Measurements from ENCODE around the gene HTR3D. TPM values are rescaled to one million over a fixed set of nuclear protein-coding genes. Genes with fewer than 3 reads are reported as not detected.
A peak's percentile ranks its signal among the peaks of the same experiment; 100 is the strongest.

HTR3D gene
- total and polyA plus RNA-seq, 2 experiments from 2014 or later = not detected

- no peak for TF ChIP-seq EZH2phosphoT487 (IDR thresholded peaks at IDR 0.05; ENCODE audit: unreplicated experiment)
- no peak for TF ChIP-seq ZNF114 (CRISPR knock-in tag; IDR thresholded peaks at IDR 0.05)
- peak; percentile 62 to 78 for TF ChIP-seq CTCF (conservative IDR thresholded peaks at IDR 0.05; ENCODE audit: low read depth in 2 of 2)
Observed at GRCh38 chr3:184040010-184040409, 8.5 kb downstream of the HTR3D start (continued).

- H3K36me3 ChIP-seq (ENCODE audit: insufficient read depth) = no peaks in the 10 kb centered on the region
- Mint-ChIP-seq H3K4me1 (no peaks in the 10 kb centered on the region; the same call in 2 of the 3 replicates), H3K27ac (no peak overlapping the region), H3K9me3 (no peaks in the 10 kb centered on the region), H3K27me3 (ENCODE audit: insufficient read depth, low read depth, poor library complexity) (peaks cover 7% of the 10 kb centered on the region), H3K4me3 (no peak overlapping the region), H3K36me3 (ENCODE audit: low read depth) (no peaks in the 10 kb centered on the region; the same call in 2 of the 3 replicates)
- no peak overlapping the region for H3K4me3 ChIP-seq
- DNase-seq (ENCODE audit: low spot score) = no peak
- no peak overlapping the region for H3K4me2 ChIP-seq
- H3K27me3 ChIP-seq (ENCODE audit: insufficient read depth) = no peaks in the 10 kb centered on the region
- ATAC-seq = no peak
- no peaks in the 10 kb centered on the region for H3F3A ChIP-seq (replicated peaks; ENCODE audit: low read depth)
- no peaks in the 10 kb centered on the region for H3K4me1 ChIP-seq (ENCODE audit: insufficient read depth)
- H4K20me1 ChIP-seq (replicated peaks; ENCODE audit: insufficient read depth) = no peaks in the 10 kb centered on the region
- H3K79me2 ChIP-seq (replicated peaks; ENCODE audit: insufficient read depth) = no peaks in the 10 kb centered on the region
- TF ChIP-seq STAT1 (IDR thresholded peaks at IDR 0.05; ENCODE audit: unreplicated experiment) = no peak
- TF ChIP-seq NANOG (IDR thresholded peaks at IDR 0.05; ENCODE audit: borderline replicate concordance) = no peak
- TF ChIP-seq EZH2 (IDR thresholded peaks at IDR 0.05; ENCODE audit: low read depth, unreplicated experiment) = no peak
- TF ChIP-seq CTCF (conservative IDR thresholded peaks at IDR 0.05; ENCODE audit: low read depth in 2 of 2) = no peak
- no peak for TF ChIP-seq ZNF114 (CRISPR knock-in tag; IDR thresholded peaks at IDR 0.05)
- no peak for TF ChIP-seq CREB1 (CRISPR knock-in tag; IDR thresholded peaks at IDR 0.05; ENCODE audit: low read depth)
- TF ChIP-seq POLR2AphosphoS5 (IDR thresholded peaks at IDR 0.05; ENCODE audit: low read depth) = no peak
- no peak overlapping the region for H3K27ac ChIP-seq (ENCODE audit: low read depth)
- no peak overlapping the region for H2AFZ ChIP-seq
- no peaks in the 10 kb centered on the region for H3K9me2 ChIP-seq (ENCODE audit: insufficient read depth)
Observed at GRCh38 chr3:184042617-184043016, 11.1 kb downstream of the HTR3D start.

GRCh38 chr3:184045995-184046394, 14.5 kb downstream of the HTR3D start:
- H3K36me3 Mint-ChIP-seq (ENCODE audit: low read depth) = no peaks in the 10 kb centered on the region
- no peaks in the 10 kb centered on the region for H4K20me1 ChIP-seq (replicated peaks; ENCODE audit: insufficient read depth)

More at GRCh38 chr3:184045995-184046394, 14.5 kb downstream of the HTR3D start:
- DNase-seq (ENCODE audit: low spot score) (no peak), ATAC-seq (no peak)
- Histone ChIP-seq H3K4me2 (no peak overlapping the region), H3K27me3 (ENCODE audit: insufficient read depth) (no peaks in the 10 kb centered on the region), H3K9me2 (ENCODE audit: insufficient read depth) (no peaks in the 10 kb centered on the region), H3F3A (replicated peaks; ENCODE audit: low read depth) (no peaks in the 10 kb centered on the region), H3K36me3 (ENCODE audit: insufficient read depth) (no peaks in the 10 kb centered on the region), H3K4me3 (no peak overlapping the region), H3K79me2 (replicated peaks; ENCODE audit: insufficient read depth) (no peaks in the 10 kb centered on the region), H3K27ac (ENCODE audit: low read depth) (no peak overlapping the region), H3K4me1 (ENCODE audit: insufficient read depth) (no peaks in the 10 kb centered on the region), H2AFZ (no peak overlapping the region)
- Mint-ChIP-seq H3K9me3 (no peaks in the 10 kb centered on the region; the same call in 2 of the 3 replicates), H3K27me3 (ENCODE audit: insufficient read depth, low read depth, poor library complexity) (peaks cover 4% of the 10 kb centered on the region), H3K27ac (no peak overlapping the region), H3K4me3 (no peak overlapping the region), H3K4me1 (no peaks in the 10 kb centered on the region)
- TF ChIP-seq JUNB (IDR thresholded peaks at IDR 0.05; ENCODE audit: unreplicated experiment) (no peak), POLR2AphosphoS5 (IDR thresholded peaks at IDR 0.05; ENCODE audit: low read depth) (no peak), NANOG (IDR thresholded peaks at IDR 0.05; ENCODE audit: borderline replicate concordance) (no peak), ZNF114 (CRISPR knock-in tag; IDR thresholded peaks at IDR 0.05) (no peak), EZH2phosphoT487 (IDR thresholded peaks at IDR 0.05; ENCODE audit: unreplicated experiment) (no peak), ZNF462 (CRISPR knock-in tag; IDR thresholded peaks at IDR 0.05) (no peak)
